Testis (tissue), 2 donors: Measurements from ENCODE around the gene TTC22.

Experiments used
- CTCF ChIP-seq, 3 experiments: fragments of 450-650 bp in 2 of 3; fragments of 200-600 bp in 1 of 3; sonication (generic) in 1 of 3; IDR thresholded peaks; one replicate each; pipeline ENCODE4 v1.5.1; 2016 to 2019; ENCODE audit warnings: antibody characterized with exemption in 3 of 3, mild to moderate bottlenecking in 2 of 3, moderate library complexity in 1 of 3
- POLR2A ChIP-seq: fragments of 450-650 bp; IDR thresholded peaks from one replicate; pipeline ENCODE4 v1.6.1; 2017; ENCODE audit warnings: antibody characterized with exemption, mild to moderate bottlenecking, moderate library complexity

- TF ChIP-seq POLR2A (no peak), CTCF (IDR thresholded peaks at IDR 0.05) (no peak)
Observed at GRCh38 chr1:54767526-54767925, 33.6 kb downstream of the TTC22 start.
